Measurements from ENCODE around the gene TMEM244. TPM values are rescaled to one million over a fixed set of nuclear protein-coding genes. Genes with fewer than 3 reads are reported as not detected.
"Not testable (repeated sequence)": the region's sequence is repeated elsewhere in the genome, so short reads cannot be mapped to it uniquely, and the experiment has no call there.

Gene TMEM244
- total and polyA plus RNA-seq, 8 donors = not detected

DNA sequence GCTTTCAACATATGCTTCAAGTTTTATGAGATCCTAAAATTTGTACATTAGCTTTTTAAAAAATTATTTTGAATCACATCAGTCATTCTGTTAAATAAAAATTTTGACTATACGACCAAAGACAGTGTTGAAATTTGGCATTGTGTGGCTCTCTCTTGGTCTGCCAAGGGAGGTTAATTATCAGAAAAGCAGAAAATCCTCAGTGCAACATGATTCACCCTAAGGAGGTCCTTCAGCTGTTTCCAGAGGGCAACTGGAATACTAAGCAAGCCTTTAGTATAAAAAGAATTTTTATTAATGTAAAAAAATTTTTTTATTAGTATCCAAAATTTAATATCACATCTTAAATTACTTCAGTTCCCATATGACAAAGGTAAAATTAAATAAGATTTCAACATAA lies 23.1 kb upstream of the TMEM244 start:
- H3K36me3 ChIP-seq = no peaks in the 10 kb centered on the region
- DNase-seq = no peak
- WGBS, 5 donors = 54 to 88% (median 74%) methylated on average over 1 of the region's 1 CpG
- intact Hi-C loops (cut with DNase I; ENCODE audit: low total_unique reads) = no loop called here
- no peak for TF ChIP-seq POLR2AphosphoS5 (IDR thresholded peaks at IDR 0.05)
- TF ChIP-seq EP300 (IDR thresholded peaks at IDR 0.05) = no peak
- TF ChIP-seq, protein P1, sequence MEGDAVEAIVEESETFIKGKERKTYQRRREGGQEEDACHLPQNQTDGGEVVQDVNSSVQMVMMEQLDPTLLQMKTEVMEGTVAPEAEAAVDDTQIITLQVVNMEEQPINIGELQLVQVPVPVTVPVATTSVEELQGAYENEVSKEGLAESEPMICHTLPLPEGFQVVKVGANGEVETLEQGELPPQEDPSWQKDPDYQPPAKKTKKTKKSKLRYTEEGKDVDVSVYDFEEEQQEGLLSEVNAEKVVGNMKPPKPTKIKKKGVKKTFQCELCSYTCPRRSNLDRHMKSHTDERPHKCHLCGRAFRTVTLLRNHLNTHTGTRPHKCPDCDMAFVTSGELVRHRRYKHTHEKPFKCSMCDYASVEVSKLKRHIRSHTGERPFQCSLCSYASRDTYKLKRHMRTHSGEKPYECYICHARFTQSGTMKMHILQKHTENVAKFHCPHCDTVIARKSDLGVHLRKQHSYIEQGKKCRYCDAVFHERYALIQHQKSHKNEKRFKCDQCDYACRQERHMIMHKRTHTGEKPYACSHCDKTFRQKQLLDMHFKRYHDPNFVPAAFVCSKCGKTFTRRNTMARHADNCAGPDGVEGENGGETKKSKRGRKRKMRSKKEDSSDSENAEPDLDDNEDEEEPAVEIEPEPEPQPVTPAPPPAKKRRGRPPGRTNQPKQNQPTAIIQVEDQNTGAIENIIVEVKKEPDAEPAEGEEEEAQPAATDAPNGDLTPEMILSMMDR (IDR thresholded peaks at IDR 0.05) = no peak
- TF ChIP-seq POLR2A (IDR thresholded peaks at IDR 0.05) = no peak
- no peaks in the 10 kb centered on the region for H3K27me3 ChIP-seq
- H3K4me3 ChIP-seq = no peak overlapping the region
- H3K9me3 ChIP-seq = no peaks in the 10 kb centered on the region
- H3K27ac ChIP-seq = no peak overlapping the region
- H3K4me1 ChIP-seq = no peaks in the 10 kb centered on the region

DNA sequence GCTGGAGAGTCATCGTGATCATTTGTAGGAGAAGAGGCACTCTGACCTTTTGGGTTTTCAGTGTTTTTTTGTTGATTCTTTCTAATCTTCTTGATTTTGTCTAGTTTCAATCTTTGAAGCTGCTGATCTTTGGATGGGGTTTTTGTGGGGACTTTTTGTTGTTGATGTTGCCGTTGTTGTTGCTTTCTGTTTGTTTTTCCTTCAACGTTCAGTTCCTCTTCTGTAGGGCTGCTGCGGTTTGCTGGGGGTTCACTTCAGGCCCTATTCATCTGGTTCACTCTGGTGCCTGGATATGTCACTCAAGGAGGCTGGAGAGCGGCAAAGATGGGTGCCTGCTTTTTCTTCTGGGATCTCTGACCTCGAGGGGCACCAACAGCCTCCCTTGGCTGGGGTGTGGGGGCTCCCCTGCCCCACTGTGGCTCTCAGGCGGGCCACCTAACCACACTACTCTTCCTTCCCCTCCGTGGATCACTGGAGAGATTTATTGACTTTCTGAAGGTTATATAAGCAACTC lies 21.5 kb upstream of the TMEM244 start:
- intact Hi-C loops (cut with DNase I; ENCODE audit: low total_unique reads) = no loop called here
- Histone ChIP-seq H3K4me1 (no peaks in the 10 kb centered on the region), H3K27ac (no peak overlapping the region), H3K36me3 (no peaks in the 10 kb centered on the region), H3K4me3 (no peak overlapping the region), H3K27me3 (no peaks in the 10 kb centered on the region), H3K9me3 (peaks cover 0 to 5% (median 0%) of the 10 kb centered on the region in 4 donors)
- WGBS, 5 donors = 58 to 67% (median 64%) methylated on average over 8 of the region's 8 CpGs
- no peak for DNase-seq
- TF ChIP-seq EP300 (IDR thresholded peaks at IDR 0.05) (no peak), POLR2A (IDR thresholded peaks at IDR 0.05) (no peak), POLR2AphosphoS5 (IDR thresholded peaks at IDR 0.05) (no peak)
- TF ChIP-seq, protein P1 (IDR thresholded peaks at IDR 0.05) = no peak

DNA sequence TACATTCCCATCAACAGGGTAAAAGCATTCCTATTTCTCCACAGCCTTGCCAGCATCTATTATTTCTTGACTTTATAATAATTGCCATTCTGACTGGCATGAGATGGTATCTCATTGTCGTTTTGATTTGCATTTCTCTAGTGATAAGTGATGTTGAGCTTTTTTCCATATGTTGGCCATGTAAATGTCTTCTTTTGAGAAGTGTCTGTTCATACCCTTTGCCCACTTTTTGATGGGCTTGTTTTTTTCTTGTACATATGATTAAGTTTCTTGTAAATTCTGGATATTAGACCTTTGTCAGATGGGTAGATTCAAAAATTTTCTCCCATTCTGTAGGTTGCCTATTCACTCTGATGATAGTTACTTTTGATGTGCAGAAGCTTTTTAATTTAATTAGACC lies 16.8 kb upstream of the TMEM244 start:
- intact Hi-C loops (cut with DNase I; ENCODE audit: low total_unique reads); DNase-seq; H3K36me3 ChIP-seq: not testable (repeated sequence)

DNA sequence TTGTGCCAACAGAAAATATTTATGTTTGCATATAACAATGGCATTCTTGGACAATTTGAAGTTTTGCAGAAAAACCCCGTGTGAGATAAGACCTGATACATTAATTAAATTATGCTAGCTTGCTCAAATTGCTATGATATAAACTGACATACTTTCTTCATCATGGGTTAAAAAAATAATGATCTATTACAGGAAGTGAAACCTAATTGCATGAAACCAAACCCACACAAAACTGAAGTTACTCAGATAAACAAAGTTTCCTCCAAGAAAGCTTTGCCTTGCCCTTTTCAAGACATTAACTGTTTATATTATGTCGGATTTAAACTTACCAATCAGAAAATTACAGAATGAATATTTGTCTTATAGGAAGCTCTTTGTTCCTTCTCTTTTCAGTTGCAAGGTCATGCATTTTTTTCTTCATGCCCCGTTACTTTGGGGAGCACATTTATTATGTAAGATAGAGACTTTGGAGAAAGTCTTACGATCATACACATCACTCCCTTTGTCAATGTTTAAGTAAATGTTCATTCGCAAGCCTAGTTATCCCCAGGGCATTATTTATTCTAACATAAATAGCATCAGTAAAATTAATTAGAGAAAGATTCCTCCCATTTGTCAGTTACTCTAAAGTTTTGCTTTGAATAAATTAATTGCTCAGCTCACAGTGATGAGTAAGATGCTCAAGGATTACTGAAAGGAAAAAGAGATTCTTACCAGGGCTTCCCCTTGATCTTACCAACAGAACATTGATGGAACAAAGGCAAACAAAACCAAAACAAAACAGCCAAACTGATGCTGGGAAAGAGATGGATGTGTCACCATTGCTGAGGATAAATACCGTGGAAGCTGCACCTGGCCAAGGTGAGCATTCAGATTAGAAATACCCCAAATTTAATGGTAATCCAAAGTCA lies 14.8 kb upstream of the TMEM244 start:
- intact Hi-C loops (cut with DNase I; ENCODE audit: low total_unique reads) = no loop called here
- Histone ChIP-seq H3K9me3 (peaks cover 0 to 5% (median 0%) of the 10 kb centered on the region in 4 donors), H3K36me3 (no peaks in the 10 kb centered on the region), H3K27me3 (no peaks in the 10 kb centered on the region), H3K27ac (no peak overlapping the region), H3K4me1 (no peaks in the 10 kb centered on the region), H3K4me3 (no peak overlapping the region)
- TF ChIP-seq EP300 (IDR thresholded peaks at IDR 0.05) (no peak), POLR2AphosphoS5 (IDR thresholded peaks at IDR 0.05) (no peak)
- TF ChIP-seq, protein P1 (IDR thresholded peaks at IDR 0.05) = no peak
- WGBS, 5 donors = 40 to 51% (median 46%) methylated on average over 6 of the region's 6 CpGs
- no peak for DNase-seq

More for the DNA sequence above, 16.8 kb upstream of the TMEM244 start:
- WGBS, 5 donors = 85 to 98% (median 93%) methylated on average over 1 of the region's 1 CpG
- not testable (repeated sequence) for H3K9me3 ChIP-seq, H3K4me3 ChIP-seq, H3K27ac ChIP-seq, H3K27me3 ChIP-seq, H3K4me1 ChIP-seq

DNA sequence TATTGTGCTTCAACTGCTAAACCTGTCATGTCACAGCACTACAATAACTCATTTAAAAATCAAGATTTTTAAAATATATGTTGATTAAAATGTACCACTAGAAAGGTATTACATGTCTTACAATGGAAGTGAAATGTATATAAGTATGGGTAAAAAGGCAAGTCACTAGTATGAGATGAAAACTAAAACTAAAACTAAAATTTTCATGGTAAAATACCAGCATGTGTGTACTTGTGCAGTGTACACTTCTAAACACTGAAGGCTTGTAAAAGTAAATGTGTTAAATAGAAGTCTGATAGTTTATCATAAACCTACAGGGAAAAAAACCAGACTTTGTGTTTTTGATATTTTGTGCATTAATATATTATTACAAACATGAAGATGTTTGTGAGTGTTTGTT lies 13.7 kb upstream of the TMEM244 start:
- Histone ChIP-seq H3K9me3 (peaks cover 0 to 5% (median 0%) of the 10 kb centered on the region in 4 donors), H3K36me3 (no peaks in the 10 kb centered on the region), H3K27ac (no peak overlapping the region), H3K4me3 (no peak overlapping the region), H3K4me1 (no peaks in the 10 kb centered on the region), H3K27me3 (no peaks in the 10 kb centered on the region)
- TF ChIP-seq, protein P1 (IDR thresholded peaks at IDR 0.05) = no peak
- TF ChIP-seq POLR2AphosphoS5 (IDR thresholded peaks at IDR 0.05) (no peak), EP300 (IDR thresholded peaks at IDR 0.05) (no peak), POLR2A (IDR thresholded peaks at IDR 0.05) (no peak)
- no peak for DNase-seq
- intact Hi-C loops (cut with DNase I; ENCODE audit: low total_unique reads) = no loop called here

Data from stomach (tissue), 9 donors.